Umbilical cord (tissue), 2 donors: ENCODE measurements around the gene ALG9. TPM values are rescaled to one million over a fixed set of nuclear protein-coding genes. Genes with fewer than 3 reads are reported as not detected.

Experiments
- DNase-seq: peaks from one replicate; pipeline ENCODE4 v3.0.0-alpha.2; 2015; ENCODE audit warnings: low spot score
- total RNA-seq: library from RNA; depleted of rRNA; stranded (reverse); fragments of >200 nt; gene quantifications from one replicate; pipeline ENCODE4 v1.2.3, GENCODE V29; 2014; ENCODE audit warnings: low replicate concordance; ENCODE audit not compliant: insufficient read depth

The ALG9 gene
- total RNA-seq, 1 donor from 2014 or later = 54.7 TPM

DNA sequence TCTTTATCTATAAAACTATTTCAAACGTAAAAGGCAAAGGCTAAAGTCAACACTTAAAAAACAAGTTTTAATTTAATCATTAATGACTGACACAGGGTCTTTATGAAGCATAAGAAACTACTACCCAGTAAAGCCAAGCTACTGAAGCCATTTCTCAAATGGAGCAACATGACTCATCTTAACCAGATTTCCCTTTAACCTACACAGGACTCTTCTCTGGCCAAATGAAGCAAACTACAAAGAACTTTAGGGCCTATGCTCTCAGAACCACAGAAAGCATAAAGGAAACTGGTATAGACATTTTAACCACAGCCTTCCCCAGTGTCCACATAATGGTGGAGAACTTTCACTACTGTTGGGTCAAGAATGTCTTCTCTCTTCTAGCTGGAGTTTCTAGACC lies 34.7 kb downstream of the ALG9 start:
- DNase-seq = no peak

DNA sequence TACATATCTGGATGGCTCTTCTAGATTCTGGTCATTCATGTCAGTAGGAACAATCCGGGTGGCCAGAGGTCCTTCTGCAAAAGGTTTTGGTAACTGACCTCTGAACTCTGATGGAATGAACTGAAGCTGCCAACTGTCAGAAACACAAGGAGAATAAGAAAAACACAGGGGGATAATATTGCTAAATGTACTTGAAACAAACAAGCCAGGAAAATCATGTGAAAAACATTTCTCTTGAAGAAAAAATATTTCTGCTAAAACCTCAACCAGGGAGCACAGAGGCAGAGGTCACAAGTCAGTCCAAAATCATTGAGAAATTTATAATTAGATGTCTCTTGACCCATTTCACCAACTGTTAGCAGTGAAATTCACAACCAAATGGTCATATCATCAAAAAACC lies 35.2 kb downstream of the ALG9 start:
- no peak for DNase-seq

DNA sequence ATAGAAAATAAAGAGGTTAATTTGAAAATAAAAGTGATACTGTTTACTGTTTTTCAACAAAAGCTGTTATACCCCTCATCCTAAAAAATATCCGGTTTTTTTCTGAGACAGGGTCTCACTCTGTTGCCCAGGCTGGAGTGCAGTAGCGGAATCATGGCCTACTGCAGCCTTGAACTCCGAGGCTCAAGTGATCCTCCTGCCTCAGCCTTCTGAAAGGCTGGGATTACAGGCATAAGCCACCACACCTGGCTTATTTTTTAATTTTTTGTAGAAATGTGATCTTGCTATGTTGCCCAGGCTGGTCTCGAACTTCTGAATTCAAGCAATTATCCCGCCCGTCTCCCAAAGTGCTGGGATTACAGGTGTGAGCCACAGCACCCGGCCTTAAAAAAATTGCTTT lies 35.7 kb downstream of the ALG9 start:
- DNase-seq = no peak

DNA sequence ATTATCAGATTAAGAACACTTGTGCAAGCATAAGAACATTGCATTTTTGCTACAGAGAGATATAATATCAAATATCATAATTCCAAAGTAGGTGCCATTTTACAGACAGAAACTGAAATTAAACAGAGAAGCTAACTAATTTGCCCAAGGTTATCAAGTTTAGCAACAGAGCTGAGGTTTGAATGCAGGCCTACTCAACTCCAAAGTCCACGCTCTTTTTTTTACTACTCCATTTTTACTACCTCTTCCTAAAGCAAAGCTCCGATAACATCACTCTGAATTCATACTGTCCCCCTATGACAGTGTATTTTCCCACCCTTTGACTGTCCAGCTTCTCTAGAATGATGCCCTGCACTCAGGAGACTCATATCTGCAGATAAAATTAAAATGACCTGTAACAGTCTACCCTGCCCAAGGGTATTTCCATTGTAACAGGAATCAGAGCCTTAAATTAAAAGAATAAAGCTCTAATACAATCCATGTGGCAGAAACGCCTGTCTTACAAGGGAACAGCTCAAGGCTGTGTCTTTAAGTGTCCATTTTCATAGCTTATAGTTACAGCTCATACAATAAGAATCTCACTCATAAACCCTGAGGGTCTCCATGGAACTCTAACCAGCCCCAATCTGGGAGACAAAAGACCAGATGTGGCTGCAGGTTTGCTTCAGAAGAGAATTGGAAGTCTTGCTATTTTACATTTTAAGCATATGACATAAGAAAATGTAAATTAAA lies 36.8 kb downstream of the ALG9 start:
- no peak for DNase-seq

DNA sequence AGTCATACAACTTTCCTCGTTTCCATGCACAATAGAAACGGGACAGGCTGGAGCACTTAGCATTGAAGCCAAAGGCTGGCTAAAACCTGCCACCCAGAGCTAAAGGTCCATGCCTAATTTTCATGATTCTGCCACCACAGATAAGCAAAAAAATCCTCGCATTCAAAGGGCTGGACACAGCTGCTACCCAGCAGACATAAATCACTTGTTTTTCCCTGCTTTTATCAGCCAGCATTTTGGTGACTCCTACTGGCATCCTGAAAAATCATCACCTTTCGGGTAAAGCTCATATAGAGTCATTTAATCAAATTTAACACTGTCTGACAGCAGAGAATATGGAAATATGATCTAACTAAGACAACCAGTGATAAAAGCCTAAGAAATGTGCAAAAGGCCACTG lies 37.9 kb downstream of the ALG9 start:
- no peak for DNase-seq

DNA sequence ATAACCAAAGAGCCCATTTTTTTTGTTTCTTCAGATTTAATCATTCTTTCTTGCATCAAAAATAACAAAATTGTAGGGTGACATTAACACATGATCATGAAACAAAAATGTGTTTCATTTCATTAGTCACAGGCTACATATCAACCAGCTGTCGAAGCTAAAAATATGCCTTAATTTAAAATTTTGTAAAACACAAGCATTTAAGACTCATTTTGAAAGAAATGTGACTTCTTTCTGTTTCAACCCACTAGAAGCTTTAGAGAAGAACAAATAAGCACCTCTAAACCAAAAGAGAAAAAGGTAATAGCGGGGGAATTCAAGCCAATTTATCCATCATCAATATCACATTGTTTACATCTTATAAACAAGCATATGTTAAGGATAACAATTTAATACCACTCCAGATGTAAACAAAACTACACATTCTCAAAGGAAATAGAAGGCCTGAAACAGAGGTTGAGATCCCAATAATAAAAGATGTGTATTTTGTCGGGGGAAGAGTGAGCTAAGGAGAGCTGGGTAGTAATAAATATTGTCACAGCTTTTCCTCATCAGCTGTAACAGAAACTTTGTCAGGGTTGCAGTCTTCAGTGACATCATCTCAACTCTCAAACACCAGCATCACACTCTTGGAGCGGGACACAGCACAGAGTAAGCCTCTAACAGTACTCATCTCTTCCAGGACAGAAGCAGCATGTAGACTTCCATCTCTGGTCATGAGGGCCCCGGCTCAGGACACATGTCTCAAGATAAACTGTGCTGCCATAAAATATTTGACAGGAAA lies 42.0 kb downstream of the ALG9 start:
- DNase-seq = no peak

DNA sequence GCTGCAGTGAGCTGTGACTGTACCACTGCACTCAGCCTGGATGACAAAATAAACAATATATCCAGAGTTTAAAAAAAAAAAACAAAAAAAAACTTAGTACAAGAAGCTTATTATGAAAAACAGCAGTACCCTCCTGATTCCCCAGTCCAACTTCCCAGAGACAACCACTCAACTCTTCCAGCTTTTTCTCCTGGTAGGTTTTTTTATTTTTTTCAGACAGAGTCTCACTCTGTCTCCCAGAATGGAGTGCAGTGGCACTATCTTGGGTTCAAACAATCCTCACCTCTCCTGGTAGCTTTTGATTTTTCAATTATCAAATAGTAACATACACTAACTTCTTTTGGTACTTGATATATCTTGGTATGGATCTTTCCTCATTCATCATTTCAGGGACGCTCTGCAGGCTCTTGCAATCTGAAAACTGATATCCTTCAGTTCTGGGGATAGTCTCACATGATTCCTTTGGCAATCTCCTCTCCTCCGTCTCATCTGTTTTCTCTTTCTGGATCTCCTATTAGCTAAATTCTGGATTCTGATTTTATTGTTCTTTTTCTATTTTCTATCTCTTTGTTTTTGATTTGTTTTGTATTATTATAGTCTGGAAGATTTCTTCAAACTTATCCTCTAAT lies 44.9 kb downstream of the ALG9 start:
- DNase-seq = no peak

DNA sequence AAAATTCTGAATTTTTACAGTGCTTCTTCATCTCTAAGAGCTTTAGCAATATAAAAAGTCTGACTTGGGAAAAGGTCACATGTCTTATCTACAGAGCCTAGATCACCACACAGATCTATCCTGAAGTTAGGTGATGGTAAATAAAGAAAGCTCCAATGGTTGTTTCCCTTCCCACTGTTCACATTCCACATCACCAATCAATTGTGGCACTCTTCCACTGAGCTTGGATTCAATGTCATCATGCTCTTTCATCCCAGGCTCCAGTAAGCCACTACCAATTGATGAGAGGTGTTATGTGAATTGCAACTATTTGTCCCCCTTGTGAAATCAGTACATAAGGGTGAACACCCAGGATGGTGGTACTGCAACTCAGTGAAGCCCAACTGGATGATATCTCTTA lies 47.8 kb downstream of the ALG9 start:
- DNase-seq = no peak

DNA sequence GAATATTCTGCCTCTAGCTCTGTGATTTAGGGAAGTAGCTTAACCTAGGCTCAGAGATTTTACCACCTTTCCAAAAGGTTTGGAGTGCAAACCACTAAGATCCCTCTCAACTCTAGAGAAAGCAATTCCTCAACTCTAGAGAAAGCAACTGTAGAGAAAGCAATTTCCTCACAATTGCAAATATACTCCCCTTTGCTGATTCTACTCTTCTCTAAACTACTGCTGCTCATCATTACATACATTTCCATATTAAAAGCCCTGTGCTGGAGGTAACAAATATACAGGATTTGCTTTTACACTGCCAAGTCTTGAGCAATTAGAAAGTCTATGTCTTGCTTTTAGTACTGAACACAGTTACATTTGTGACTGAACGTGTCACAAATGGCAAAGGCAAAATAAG lies 48.2 kb downstream of the ALG9 start:
- DNase-seq = no peak

DNA sequence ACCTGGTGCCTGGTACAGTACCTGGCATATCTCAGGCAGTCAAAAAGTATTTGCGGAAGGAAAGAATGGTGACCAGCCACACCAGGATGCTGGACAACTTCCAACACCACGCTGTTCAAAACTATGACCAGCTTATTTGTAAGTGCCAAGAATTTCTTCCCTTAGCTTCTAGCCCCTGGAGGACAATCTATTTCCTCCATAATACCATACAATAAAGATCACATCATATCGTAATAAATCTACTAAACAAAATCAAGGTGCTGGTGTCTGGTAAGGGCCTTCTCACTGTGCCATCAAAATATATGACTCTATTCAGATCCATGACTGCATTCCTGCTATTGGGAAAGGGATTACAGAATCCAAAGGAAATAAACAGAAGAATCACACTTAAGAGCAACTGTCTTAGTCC lies 51.5 kb downstream of the ALG9 start:
- DNase-seq = no peak

DNA sequence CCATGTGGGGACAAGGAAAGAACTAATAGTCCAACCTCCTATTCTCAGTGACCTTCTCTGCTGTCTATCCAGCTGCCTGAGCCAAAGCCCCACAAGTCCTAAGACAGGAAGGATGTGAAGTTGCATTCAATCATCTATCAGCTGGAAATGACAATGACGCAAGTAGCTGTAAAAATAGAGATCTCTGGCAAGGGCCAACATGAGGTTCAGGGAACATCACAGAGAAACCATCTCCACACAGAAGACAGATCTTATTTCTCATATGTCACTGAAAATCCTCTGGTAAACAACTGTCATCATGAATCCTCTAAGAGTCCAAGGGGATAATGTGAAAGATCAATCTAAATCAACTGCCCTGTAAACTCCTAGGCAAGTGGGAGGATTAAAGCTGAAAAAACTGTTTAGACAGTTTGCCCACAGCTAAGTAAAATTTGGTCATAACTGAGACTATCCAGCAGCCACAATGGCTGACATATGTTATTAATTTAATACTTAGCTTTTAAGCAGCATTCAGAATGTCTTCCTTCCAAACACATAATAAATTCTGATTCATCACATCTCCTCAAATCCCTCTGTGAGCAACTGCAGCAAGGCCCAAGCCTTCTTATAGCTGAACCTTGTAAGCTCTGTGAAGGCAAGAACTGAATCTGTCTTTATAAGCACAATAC lies 52.1 kb downstream of the ALG9 start:
- peak; percentile 93 for DNase-seq

DNA sequence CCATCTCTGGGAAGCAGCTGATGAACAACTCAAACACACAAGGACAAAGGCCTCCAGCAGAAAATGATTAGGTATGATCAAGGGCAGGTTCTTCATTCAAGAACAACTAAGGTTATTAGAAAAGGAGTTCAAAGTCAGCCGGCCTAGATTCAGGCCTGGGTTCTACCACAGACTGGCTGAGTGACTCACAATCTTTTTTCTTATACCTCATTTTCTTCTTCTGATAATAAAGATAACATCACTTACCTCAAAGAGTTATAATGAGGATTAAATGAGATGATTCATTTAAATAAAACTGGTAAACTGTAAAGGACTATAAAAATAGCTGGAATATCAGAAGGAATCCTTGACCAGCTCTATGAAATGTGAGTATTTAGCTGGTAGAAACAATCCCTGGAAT lies 55.9 kb downstream of the ALG9 start:
- DNase-seq = no peak

DNA sequence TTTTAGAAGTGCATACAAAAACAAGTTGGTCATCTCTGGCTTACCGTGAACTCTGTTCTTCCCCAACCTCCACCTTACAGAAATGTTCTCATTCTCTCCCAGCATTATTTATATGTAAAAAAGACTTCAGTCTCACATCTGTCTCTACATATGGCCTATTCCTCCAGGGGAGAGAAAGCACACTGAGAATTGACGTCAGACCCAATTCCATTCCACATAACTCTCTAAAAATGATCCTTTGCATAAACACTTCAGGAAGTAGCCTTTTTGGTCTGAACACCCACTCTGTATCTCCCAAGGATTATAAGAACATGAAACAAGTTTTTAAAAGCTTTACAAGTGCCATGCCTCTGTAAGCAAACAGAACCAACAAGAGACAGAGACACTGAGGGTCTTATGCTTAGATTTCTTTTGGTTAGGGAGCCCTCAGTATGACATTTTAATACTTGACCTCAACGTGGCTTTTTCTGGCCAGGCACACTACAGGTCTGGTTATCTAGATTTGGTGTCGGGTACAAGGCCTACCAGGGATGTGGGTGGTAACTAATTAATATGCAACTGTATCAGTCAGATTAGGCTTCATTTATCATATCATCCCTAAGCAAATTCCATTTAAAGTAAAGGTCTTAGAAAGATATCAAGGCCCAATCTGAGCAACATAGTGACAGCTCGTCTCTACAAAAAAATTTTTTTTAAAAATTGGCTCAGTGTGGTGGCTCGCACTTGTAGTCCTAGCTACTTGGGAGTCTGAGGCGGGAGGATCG lies 56.6 kb downstream of the ALG9 start:
- DNase-seq = peak; percentile 68

DNA sequence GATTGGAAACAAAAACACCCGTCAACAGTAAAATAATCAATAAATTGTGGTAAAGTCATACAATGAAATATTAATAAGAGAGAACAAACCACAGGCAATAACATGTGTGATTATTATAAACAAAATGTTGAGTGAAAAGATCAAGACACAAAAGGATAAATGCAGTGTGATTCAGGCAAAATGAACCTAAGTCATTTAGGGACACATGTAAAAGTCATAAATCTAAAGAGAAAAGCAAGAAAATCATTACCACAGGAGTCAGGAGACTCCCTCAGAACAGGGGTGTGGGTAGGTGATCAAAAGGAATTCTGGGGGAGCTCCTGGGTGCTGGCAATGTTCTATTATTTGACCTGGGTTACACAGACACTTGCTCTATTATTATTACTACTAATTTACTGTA lies 57.3 kb downstream of the ALG9 start:
- no peak for DNase-seq

DNA sequence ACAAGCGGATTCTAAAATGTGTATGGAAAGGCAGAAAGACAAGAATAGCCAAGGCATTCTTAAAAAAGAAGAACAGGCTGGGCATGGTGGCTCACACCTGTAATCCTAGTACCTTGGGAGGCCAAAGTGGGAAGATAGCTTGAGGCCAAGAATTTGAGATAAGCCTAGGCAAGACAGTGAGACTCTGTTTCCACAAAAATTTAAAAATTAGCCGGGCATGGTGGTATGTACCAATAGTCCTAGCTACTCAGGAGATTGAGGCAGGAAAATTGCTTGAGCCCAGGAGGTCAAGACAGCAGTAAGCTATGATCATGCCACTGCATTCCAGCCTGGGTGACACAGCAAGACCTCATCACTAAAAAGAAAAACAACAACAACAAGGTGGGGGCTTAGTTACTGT lies 59.2 kb downstream of the ALG9 start:
- no peak for DNase-seq

DNA sequence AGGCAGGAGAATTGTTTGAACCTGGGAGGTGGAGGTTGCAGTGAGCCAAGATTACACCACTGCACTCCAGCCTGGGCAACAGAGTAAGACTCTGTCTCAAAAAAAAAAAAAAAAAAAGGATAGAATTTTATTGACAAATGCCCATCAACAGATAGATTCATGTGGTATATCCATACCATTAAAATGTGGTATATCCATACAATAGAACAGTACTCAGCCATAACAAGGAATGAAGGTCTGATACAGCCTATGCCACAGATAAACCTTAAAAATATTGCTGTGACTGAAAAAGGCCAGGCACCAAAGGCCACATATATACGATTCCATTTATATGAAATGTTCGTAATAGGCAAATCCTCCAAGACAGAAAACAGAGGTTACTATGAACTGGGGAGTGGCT lies 59.9 kb downstream of the ALG9 start:
- DNase-seq = no peak

DNA sequence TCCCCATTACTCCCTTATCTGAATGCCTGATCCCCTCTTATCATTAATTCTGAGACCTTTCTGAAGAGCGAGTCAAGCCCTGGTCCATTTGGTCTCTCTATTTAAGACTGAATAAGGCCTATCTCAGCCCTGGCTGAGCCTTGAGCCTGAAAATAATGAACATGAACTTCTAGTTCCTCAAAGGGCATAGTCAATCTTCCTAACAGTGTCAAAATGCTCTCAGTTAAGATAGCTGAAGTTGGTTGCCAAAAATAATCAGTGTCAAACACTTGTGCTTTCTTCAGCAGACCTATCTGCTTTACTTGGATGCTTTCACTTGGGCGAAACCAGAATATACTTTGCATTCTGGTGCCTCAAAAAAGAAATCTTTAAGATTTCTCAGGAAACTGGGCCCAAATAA lies 62.5 kb downstream of the ALG9 start:
- no peak for DNase-seq

DNA sequence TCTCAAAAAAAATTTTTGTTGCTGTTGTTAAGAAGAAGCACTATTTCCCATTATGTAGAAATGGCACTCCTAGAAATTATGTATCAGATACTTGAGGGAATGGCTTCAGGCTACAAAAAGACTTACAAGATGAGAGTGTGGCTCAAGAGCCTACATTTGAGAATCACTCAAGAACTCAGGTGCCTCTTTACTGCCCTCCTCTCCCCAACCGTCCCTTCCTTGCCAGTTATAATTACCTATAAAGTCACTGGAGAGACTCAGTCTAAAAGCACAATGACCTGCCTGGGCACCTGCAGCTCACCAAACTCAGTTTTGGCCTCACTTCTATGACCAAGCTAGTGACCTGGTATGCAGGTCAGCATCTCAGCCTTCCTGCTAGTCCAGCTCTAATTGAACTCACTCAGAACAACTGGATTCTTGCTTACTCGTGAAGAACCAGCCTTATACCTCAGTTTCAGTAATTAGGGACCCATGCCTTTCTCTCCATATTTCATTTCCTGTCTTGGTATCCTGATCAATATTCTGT lies 63.3 kb downstream of the ALG9 start:
- no peak for DNase-seq

DNA sequence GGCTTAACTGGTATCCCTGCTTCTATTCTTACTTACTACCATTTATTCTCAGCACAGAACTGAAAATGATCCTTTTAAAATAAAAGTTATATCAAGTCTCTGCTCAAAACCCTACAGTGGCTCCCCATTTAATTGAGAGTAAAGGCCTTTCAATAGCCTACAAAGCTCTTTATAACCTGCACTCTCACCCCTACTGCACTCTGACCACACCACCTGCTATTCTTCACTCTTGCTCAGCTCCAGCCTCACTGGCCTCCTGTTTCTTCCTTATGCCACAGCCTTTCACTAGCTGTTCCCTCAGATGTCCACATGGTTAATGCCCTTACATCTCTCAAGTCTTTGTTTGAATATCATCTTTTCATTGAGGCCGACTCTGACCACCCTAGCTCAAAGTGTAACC lies 64.3 kb downstream of the ALG9 start:
- DNase-seq = no peak

DNA sequence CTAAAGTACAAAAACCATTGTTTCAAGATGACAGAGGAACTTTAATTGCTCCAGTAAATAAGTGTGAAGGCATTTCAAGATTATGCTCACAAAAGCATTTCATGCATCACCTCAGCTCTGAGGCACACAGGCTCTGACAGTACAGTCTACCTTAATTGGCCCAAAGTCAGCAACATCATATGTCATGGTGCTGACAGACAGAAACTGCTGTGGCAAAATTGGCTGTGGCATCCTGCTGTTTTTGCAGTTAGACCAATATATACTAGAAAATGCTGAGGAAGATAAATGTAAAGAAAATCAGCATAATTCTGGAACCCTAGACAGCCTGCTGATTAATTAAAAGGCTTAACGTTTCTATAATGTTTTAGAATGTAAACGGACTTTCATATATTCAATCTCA lies 70.2 kb downstream of the ALG9 start:
- no peak for DNase-seq

DNA sequence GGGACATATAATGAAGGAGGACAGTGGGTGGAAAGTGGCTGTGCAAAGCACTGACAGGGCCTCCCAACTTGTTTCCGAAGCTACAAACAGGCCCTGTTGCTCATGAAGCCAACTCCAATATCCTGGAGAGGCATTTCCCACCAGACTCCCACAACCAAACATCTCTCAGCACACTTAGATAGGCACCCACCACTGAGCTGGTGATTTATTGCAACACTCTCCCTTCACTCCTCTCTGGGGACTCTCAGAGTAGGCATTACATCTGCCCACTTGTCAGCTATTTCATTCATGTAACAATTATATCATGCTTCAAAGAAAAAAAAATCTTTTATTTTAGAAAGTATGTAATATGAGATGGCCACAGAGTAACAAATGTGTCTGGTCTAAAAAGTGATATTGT lies 73.1 kb downstream of the ALG9 start:
- no peak for DNase-seq
